ENCODE measurements around the gene MAST2.
"Not testable (repeated sequence)": the region's sequence is repeated elsewhere in the genome, so short reads cannot be mapped to it uniquely, and the experiment has no call there.

Gene MAST2

GRCh38 chr1:45854724-45855123 is 51.3 kb downstream of the MAST2 start:
- Histone ChIP-seq H3K4me3 (ENCODE audit: low read depth, low read length, poor library complexity, severe bottlenecking) (no peak overlapping the region), H2AFZ (ENCODE audit: low read length) (no peak overlapping the region), H3K9me3 (ENCODE audit: low read length) (no peaks in the 10 kb centered on the region), H3K4me1 (ENCODE audit: insufficient read depth, low read length, severe bottlenecking) (no peaks in the 10 kb centered on the region), H3K27me3 (ENCODE audit: insufficient read depth, low read length) (no peaks in the 10 kb centered on the region), H3K4me2 (ENCODE audit: low read length) (no peak overlapping the region), H3K36me3 (ENCODE audit: insufficient read depth, low read length) (no peaks in the 10 kb centered on the region; the same call in 1 of the 2 replicates), H3K9me2 (ENCODE audit: low read depth, low read length) (no peaks in the 10 kb centered on the region), H3K27ac (ENCODE audit: low read depth, low read length, poor library complexity, severe bottlenecking) (no peak overlapping the region), H3K79me2 (ENCODE audit: insufficient read depth, low read length) (peaks cover 23% of the 10 kb centered on the region), H3K9ac (ENCODE audit: low read length) (no peak overlapping the region), H4K20me1 (ENCODE audit: insufficient read depth, low read length) (no peaks in the 10 kb centered on the region), H3F3A (ENCODE audit: insufficient read depth, low read length) (no peaks in the 10 kb centered on the region)
- TF ChIP-seq EZH2 (IDR thresholded peaks at IDR 0.05; ENCODE audit: borderline replicate concordance, low read length) (no peak), CTCF (IDR thresholded peaks at IDR 0.05; ENCODE audit: low read length) (no peak)

GRCh38 chr1:45857101-45857700 is 53.8 kb downstream of the MAST2 start:
- H4K20me1 ChIP-seq (ENCODE audit: insufficient read depth, low read length): no peaks in the 10 kb centered on the region
- no peaks in the 10 kb centered on the region for H3K9me3 ChIP-seq (ENCODE audit: low read length)
- no peaks in the 10 kb centered on the region for H3K27me3 ChIP-seq (ENCODE audit: insufficient read depth, low read length)
- peaks cover 3% of the 10 kb centered on the region; the same call in 1 of the 2 replicates for H3F3A ChIP-seq (ENCODE audit: insufficient read depth, low read length)
- H3K9ac ChIP-seq (ENCODE audit: low read length): no peak overlapping the region
- peaks cover 16% of the 10 kb centered on the region for H3K79me2 ChIP-seq (ENCODE audit: insufficient read depth, low read length)
- TF ChIP-seq EZH2 (IDR thresholded peaks at IDR 0.05; ENCODE audit: borderline replicate concordance, low read length) (no peak), CTCF (IDR thresholded peaks at IDR 0.05; ENCODE audit: low read length) (no peak)
- H3K27ac ChIP-seq (ENCODE audit: low read depth, low read length, poor library complexity, severe bottlenecking): no peak overlapping the region
- no peaks in the 10 kb centered on the region for H3K9me2 ChIP-seq (ENCODE audit: low read depth, low read length)
- H3K4me3 ChIP-seq (ENCODE audit: low read depth, low read length, poor library complexity, severe bottlenecking): no peak overlapping the region
- H3K36me3 ChIP-seq (ENCODE audit: insufficient read depth, low read length): no peaks in the 10 kb centered on the region; the same call in 1 of the 2 replicates
- no peak overlapping the region for H3K4me2 ChIP-seq (ENCODE audit: low read length)
- H3K4me1 ChIP-seq (ENCODE audit: insufficient read depth, low read length, severe bottlenecking): peaks cover 20% of the 10 kb centered on the region
- H2AFZ ChIP-seq (ENCODE audit: low read length): no peak overlapping the region

- not testable (repeated sequence) for H3K27ac ChIP-seq (ENCODE audit: low read depth, low read length, poor library complexity, severe bottlenecking); H2AFZ ChIP-seq (ENCODE audit: low read length); H4K20me1 ChIP-seq (ENCODE audit: insufficient read depth, low read length); H3K27me3 ChIP-seq (ENCODE audit: insufficient read depth, low read length); H3K36me3 ChIP-seq (ENCODE audit: insufficient read depth, low read length); H3F3A ChIP-seq (ENCODE audit: insufficient read depth, low read length); H3K9me3 ChIP-seq (ENCODE audit: low read length); H3K9me2 ChIP-seq (ENCODE audit: low read depth, low read length); H3K4me3 ChIP-seq (ENCODE audit: low read depth, low read length, poor library complexity, severe bottlenecking); H3K4me2 ChIP-seq (ENCODE audit: low read length); H3K9ac ChIP-seq (ENCODE audit: low read length)
- Histone ChIP-seq H3K79me2 (ENCODE audit: insufficient read depth, low read length) (peaks cover 16% of the 10 kb centered on the region), H3K4me1 (ENCODE audit: insufficient read depth, low read length, severe bottlenecking) (peaks cover 27% of the 10 kb centered on the region)
Observed at GRCh38 chr1:45857755-45858492, 54.5 kb downstream of the MAST2 start.

Data from OCI-LY1 (cell line).